ENCODE results near the gene DENND4A.

The DENND4A gene

GRCh38 chr15:65832549-65833364 lies 40.7 kb upstream of the DENND4A start:
- no peaks in the 10 kb centered on the region for H3K36me3 ChIP-seq (ENCODE audit: insufficient read depth, low read depth, low read length)
- peak overlapping the region; percentile 82 for H3K27ac ChIP-seq (ENCODE audit: low read length)
- H3K9me3 ChIP-seq (ENCODE audit: insufficient read depth, low read depth, low read length) = no peaks in the 10 kb centered on the region
- peaks cover 21% of the 10 kb centered on the region; the same call in 1 of the 2 replicates for H3K4me1 ChIP-seq (ENCODE audit: insufficient read depth, low read length)
- peak overlapping the region; percentile 79; the same call in 1 of the 2 replicates for H3K9ac ChIP-seq (ENCODE audit: low read depth, low read length)
- no peaks in the 10 kb centered on the region for H3K27me3 ChIP-seq (ENCODE audit: insufficient read depth, low read length)
- H3K4me3 ChIP-seq (ENCODE audit: low read length) = peak overlapping the region; percentile 43

GRCh38 chr15:65829130-65829764 lies 37.2 kb upstream of the DENND4A start:
- H3K9ac ChIP-seq (ENCODE audit: low read depth, low read length) = no peak overlapping the region
- peaks cover 30% of the 10 kb centered on the region for H3K4me1 ChIP-seq (ENCODE audit: insufficient read depth, low read length)
- H3K27ac ChIP-seq (ENCODE audit: low read length) = no peak overlapping the region
- no peaks in the 10 kb centered on the region for H3K27me3 ChIP-seq (ENCODE audit: insufficient read depth, low read length)
- no peak overlapping the region for H3K4me3 ChIP-seq (ENCODE audit: low read length)
- H3K9me3 ChIP-seq (ENCODE audit: insufficient read depth, low read depth, low read length) = no peaks in the 10 kb centered on the region
- H3K36me3 ChIP-seq (ENCODE audit: insufficient read depth, low read depth, low read length) = no peaks in the 10 kb centered on the region

GRCh38 chr15:65828585-65828984 lies 36.5 kb upstream of the DENND4A start:
- Histone ChIP-seq H3K9ac (ENCODE audit: low read depth, low read length) (no peak overlapping the region), H3K9me3 (ENCODE audit: insufficient read depth, low read depth, low read length) (no peaks in the 10 kb centered on the region), H3K4me1 (ENCODE audit: insufficient read depth, low read length) (peaks cover 23% of the 10 kb centered on the region), H3K27me3 (ENCODE audit: insufficient read depth, low read length) (no peaks in the 10 kb centered on the region), H3K27ac (ENCODE audit: low read length) (no peak overlapping the region), H3K4me3 (ENCODE audit: low read length) (no peak overlapping the region), H3K36me3 (ENCODE audit: insufficient read depth, low read depth, low read length) (no peaks in the 10 kb centered on the region)

GRCh38 chr15:65827065-65827464 lies 35.0 kb upstream of the DENND4A start:
- no peaks in the 10 kb centered on the region for H3K27me3 ChIP-seq (ENCODE audit: insufficient read depth, low read length)
- H3K36me3 ChIP-seq (ENCODE audit: insufficient read depth, low read depth, low read length) = no peaks in the 10 kb centered on the region
- peaks cover 12% of the 10 kb centered on the region for H3K4me1 ChIP-seq (ENCODE audit: insufficient read depth, low read length)
- H3K9me3 ChIP-seq (ENCODE audit: insufficient read depth, low read depth, low read length) = no peaks in the 10 kb centered on the region
- no peak overlapping the region for H3K4me3 ChIP-seq (ENCODE audit: low read length)
- H3K27ac ChIP-seq (ENCODE audit: low read length) = no peak overlapping the region
- no peak overlapping the region for H3K9ac ChIP-seq (ENCODE audit: low read depth, low read length)

- no peaks in the 10 kb centered on the region for H3K27me3 ChIP-seq (ENCODE audit: insufficient read depth, low read length)
- peaks cover 12% of the 10 kb centered on the region for H3K4me1 ChIP-seq (ENCODE audit: insufficient read depth, low read length)
- no peak overlapping the region for H3K9ac ChIP-seq (ENCODE audit: low read depth, low read length)
These were observed 33.0 kb upstream of the DENND4A start for GRCh38 chr15:65824941-65825544.

GRCh38 chr15:65824031-65824743 lies 32.1 kb upstream of the DENND4A start:
- H3K27ac ChIP-seq (ENCODE audit: low read length) = no peak overlapping the region
- no peak overlapping the region for H3K4me3 ChIP-seq (ENCODE audit: low read length)
- no peak overlapping the region for H3K9ac ChIP-seq (ENCODE audit: low read depth, low read length)
- no peaks in the 10 kb centered on the region for H3K36me3 ChIP-seq (ENCODE audit: insufficient read depth, low read depth, low read length)
- H3K9me3 ChIP-seq (ENCODE audit: insufficient read depth, low read depth, low read length) = no peaks in the 10 kb centered on the region
- H3K27me3 ChIP-seq (ENCODE audit: insufficient read depth, low read length) = no peaks in the 10 kb centered on the region
- peaks cover 12% of the 10 kb centered on the region for H3K4me1 ChIP-seq (ENCODE audit: insufficient read depth, low read length)

More at GRCh38 chr15:65824941-65825544, 33.0 kb upstream of the DENND4A start:
- H3K4me3 ChIP-seq (ENCODE audit: low read length) = no peak overlapping the region
- H3K9me3 ChIP-seq (ENCODE audit: insufficient read depth, low read depth, low read length) = no peaks in the 10 kb centered on the region
- H3K27ac ChIP-seq (ENCODE audit: low read length) = no peak overlapping the region
- H3K36me3 ChIP-seq (ENCODE audit: insufficient read depth, low read depth, low read length) = no peaks in the 10 kb centered on the region

GRCh38 chr15:65822316-65822715 lies 30.2 kb upstream of the DENND4A start:
- Histone ChIP-seq H3K9me3 (ENCODE audit: insufficient read depth, low read depth, low read length) (no peaks in the 10 kb centered on the region), H3K36me3 (ENCODE audit: insufficient read depth, low read depth, low read length) (no peaks in the 10 kb centered on the region), H3K9ac (ENCODE audit: low read depth, low read length) (no peak overlapping the region), H3K4me1 (ENCODE audit: insufficient read depth, low read length) (peaks cover 12% of the 10 kb centered on the region), H3K27me3 (ENCODE audit: insufficient read depth, low read length) (no peaks in the 10 kb centered on the region), H3K4me3 (ENCODE audit: low read length) (no peak overlapping the region), H3K27ac (ENCODE audit: low read length) (no peak overlapping the region)

- no peak overlapping the region for H3K27ac ChIP-seq (ENCODE audit: low read length)
- H3K9me3 ChIP-seq (ENCODE audit: insufficient read depth, low read depth, low read length) = no peaks in the 10 kb centered on the region
- H3K4me3 ChIP-seq (ENCODE audit: low read length) = no peak overlapping the region
- H3K9ac ChIP-seq (ENCODE audit: low read depth, low read length) = no peak overlapping the region
- H3K4me1 ChIP-seq (ENCODE audit: insufficient read depth, low read length) = peaks cover 6% of the 10 kb centered on the region; the same call in 1 of the 2 replicates
- no peaks in the 10 kb centered on the region for H3K36me3 ChIP-seq (ENCODE audit: insufficient read depth, low read depth, low read length)
- H3K27me3 ChIP-seq (ENCODE audit: insufficient read depth, low read length) = no peaks in the 10 kb centered on the region
These were observed 29.0 kb upstream of the DENND4A start for GRCh38 chr15:65821070-65821469.

GRCh38 chr15:65819563-65819960 lies 27.5 kb upstream of the DENND4A start:
- no peaks in the 10 kb centered on the region for H3K27me3 ChIP-seq (ENCODE audit: insufficient read depth, low read length)
- no peak overlapping the region for H3K27ac ChIP-seq (ENCODE audit: low read length)
- no peaks in the 10 kb centered on the region for H3K36me3 ChIP-seq (ENCODE audit: insufficient read depth, low read depth, low read length)
- no peaks in the 10 kb centered on the region for H3K9me3 ChIP-seq (ENCODE audit: insufficient read depth, low read depth, low read length)
- H3K9ac ChIP-seq (ENCODE audit: low read depth, low read length) = no peak overlapping the region
- H3K4me3 ChIP-seq (ENCODE audit: low read length) = no peak overlapping the region
- no peaks in the 10 kb centered on the region for H3K4me1 ChIP-seq (ENCODE audit: insufficient read depth, low read length)

- Histone ChIP-seq H3K4me3 (ENCODE audit: low read length) (no peak overlapping the region), H3K9me3 (ENCODE audit: insufficient read depth, low read depth, low read length) (no peaks in the 10 kb centered on the region), H3K27ac (ENCODE audit: low read length) (no peak overlapping the region), H3K27me3 (ENCODE audit: insufficient read depth, low read length) (no peaks in the 10 kb centered on the region), H3K4me1 (ENCODE audit: insufficient read depth, low read length) (no peaks in the 10 kb centered on the region), H3K9ac (ENCODE audit: low read depth, low read length) (no peak overlapping the region), H3K36me3 (ENCODE audit: insufficient read depth, low read depth, low read length) (no peaks in the 10 kb centered on the region)
These were observed 27.0 kb upstream of the DENND4A start for GRCh38 chr15:65818927-65819562.

- H3K9me3 ChIP-seq (ENCODE audit: insufficient read depth, low read depth, low read length) = no peaks in the 10 kb centered on the region
- H3K36me3 ChIP-seq (ENCODE audit: insufficient read depth, low read depth, low read length) = no peaks in the 10 kb centered on the region
- no peaks in the 10 kb centered on the region for H3K4me1 ChIP-seq (ENCODE audit: insufficient read depth, low read length)
- H3K27ac ChIP-seq (ENCODE audit: low read length) = no peak overlapping the region
- H3K4me3 ChIP-seq (ENCODE audit: low read length) = no peak overlapping the region
- H3K27me3 ChIP-seq (ENCODE audit: insufficient read depth, low read length) = no peaks in the 10 kb centered on the region
- H3K9ac ChIP-seq (ENCODE audit: low read depth, low read length) = no peak overlapping the region
These were observed 24.3 kb upstream of the DENND4A start for GRCh38 chr15:65816441-65816840.
